Dermis blood vessel endothelial cell (primary cell): ENCODE results near the gene KCND3. TPM values are rescaled to one million over a fixed set of nuclear protein-coding genes. Genes with fewer than 3 reads are reported as not detected.
"Not testable (repeated sequence)": the region's sequence is repeated elsewhere in the genome, so short reads cannot be mapped to it uniquely, and the experiment has no call there.

ENCODE experiments used
- DNase-seq: peaks from one replicate; pipeline ENCODE4 v3.0.0; 2010
- total RNA-seq: library from RNA; depleted of rRNA; stranded (reverse); fragments of >200 nt; gene quantifications from 2 replicates; pipeline ENCODE4 v1.2.3, GENCODE V29; 2014

The KCND3 gene
- total RNA-seq, 1 donor from 2014 or later, result 0.34 TPM

- DNase-seq, result no peak
Observed at GRCh38 chr1:111803951-111804350, 185.5 kb downstream of the KCND3 start.

GRCh38 chr1:111802984-111803383, 186.5 kb downstream of the KCND3 start:
- no peak for DNase-seq

GRCh38 chr1:111802110-111802509, 187.4 kb downstream of the KCND3 start:
- DNase-seq, result no peak

GRCh38 chr1:111801071-111801850, 188.2 kb downstream of the KCND3 start:
- no peak for DNase-seq

GRCh38 chr1:111799722-111800121, 189.7 kb downstream of the KCND3 start:
- not testable (repeated sequence) for DNase-seq

- DNase-seq, result no peak
Observed at GRCh38 chr1:111798580-111798979, 190.9 kb downstream of the KCND3 start.

GRCh38 chr1:111795401-111795800, 194.1 kb downstream of the KCND3 start:
- no peak for DNase-seq

- DNase-seq, result no peak
Observed at GRCh38 chr1:111793923-111794322, 195.5 kb downstream of the KCND3 start.

- DNase-seq, result no peak
Observed at GRCh38 chr1:111792249-111792648, 197.2 kb downstream of the KCND3 start.

GRCh38 chr1:111791776-111792175, 197.7 kb downstream of the KCND3 start:
- no peak for DNase-seq

- DNase-seq, result no peak
Observed at GRCh38 chr1:111789666-111790316, 199.7 kb downstream of the KCND3 start.

GRCh38 chr1:111789142-111789541, 200.3 kb downstream of the KCND3 start:
- no peak for DNase-seq

- DNase-seq, result no peak
Observed at GRCh38 chr1:111786669-111787207, 202.7 kb downstream of the KCND3 start.

GRCh38 chr1:111784273-111784901, 205.1 kb downstream of the KCND3 start:
- DNase-seq, result no peak

GRCh38 chr1:111779546-111779945, 209.9 kb downstream of the KCND3 start:
- DNase-seq, result no peak

GRCh38 chr1:111778541-111779051, 210.9 kb downstream of the KCND3 start:
- DNase-seq, result no peak

GRCh38 chr1:111778066-111778465, 211.4 kb downstream of the KCND3 start:
- DNase-seq, result no peak

GRCh38 chr1:111777301-111777700, 212.2 kb downstream of the KCND3 start:
- no peak for DNase-seq

GRCh38 chr1:111776861-111777260, 212.6 kb downstream of the KCND3 start:
- DNase-seq, result no peak

- no peak for DNase-seq
Observed at GRCh38 chr1:111776391-111776790, 213.1 kb downstream of the KCND3 start.

- DNase-seq, result no peak
Observed at GRCh38 chr1:111775966-111776365, 213.5 kb downstream of the KCND3 start.

- no peak for DNase-seq
Observed at GRCh38 chr1:111770916-111771315, 218.6 kb downstream of the KCND3 start.

GRCh38 chr1:111769517-111770146, 219.8 kb downstream of the KCND3 start:
- peak; percentile 80 for DNase-seq
